K562 (cell line): ENCODE measurements around the gene PCF11. TPM values are rescaled to one million over a fixed set of nuclear protein-coding genes. Genes with fewer than 3 reads are reported as not detected.

Experiments used
- BRD4 ChIP-seq: fragments of 200-600 bp; sonication (generic); IDR thresholded peaks from 2 replicates; pipeline ENCODE4 v1.6.1; 2017; ENCODE audit warnings: inconsistent platforms
- FOXA1 ChIP-seq: fragments of 450-650 bp; IDR thresholded peaks from 2 replicates; pipeline ENCODE4 v1.6.1; 2016; ENCODE audit warnings: mild to moderate bottlenecking, borderline replicate concordance
- HIVEP1 ChIP-seq: fragments of 250-450 bp; sonication (Bioruptor Pico); IDR thresholded peaks from 2 replicates; pipeline ENCODE4 v1.4.0; 2020; ENCODE audit warnings: mild to moderate bottlenecking
- MTA1 ChIP-seq: fragments of 450-650 bp; IDR thresholded peaks from 2 replicates; pipeline ENCODE4 v1.6.1; 2017; ENCODE audit warnings: borderline replicate concordance
- RFX1 ChIP-seq: fragments of 450-650 bp; IDR thresholded peaks from 2 replicates; pipeline ENCODE4 v1.6.1; 2016; ENCODE audit warnings: mild to moderate bottlenecking, moderate library complexity
- RUNX1 ChIP-seq: sonication (generic); IDR thresholded peaks from 2 replicates; pipeline ENCODE4 v1.6.1; 2016; ENCODE audit warnings: antibody characterized with exemption, low read depth
- SP2 ChIP-seq: IDR thresholded peaks from 2 replicates; pipeline ENCODE4 v1.6.1; 2011; ENCODE audit warnings: mild to moderate bottlenecking, low read depth, low read length, moderate library complexity; ENCODE audit not compliant: poor library complexity, severe bottlenecking; ENCODE audit errors: extremely low read depth
- ZNF551 ChIP-seq: fragments of 250-450 bp; sonication (Bioruptor Pico); IDR thresholded peaks from 2 replicates; pipeline ENCODE4 v1.5.0; 2021; ENCODE audit warnings: mild to moderate bottlenecking, moderate library complexity
- polyA plus RNA-seq, 8 experiments: library from polyadenylated mRNA; depleted of rRNA in 4 of 8; stranded (reverse) in 5 of 8; unstranded in 3 of 8; fragments of >200 nt; fragmentation: Nextera tagmentation in 2 of 8; fragmentation: Illumina TruSeq in 1 of 8; extraction: Ambion mirVana in 2 of 8; extraction: Trizol in 1 of 8; gene quantifications; 2 replicates each; pipeline versions ENCODE4 v1.2.1 to v1.2.3, GENCODE V29; 2011 to 2014; ENCODE audit warnings: inconsistent platforms in 1 of 8, missing spikeins in 1 of 8
- total RNA-seq, 7 experiments: library from RNA; depleted of rRNA in 6 of 7; stranded (reverse); fragments of >200 nt in 6 of 7; fragmentation: Illumina TruSeq in 2 of 7; extraction: Trizol in 2 of 7; gene quantifications; 2 replicates each; pipeline versions ENCODE4 v1.2.1 to v1.2.3, GENCODE V29; 2011 to 2021; ENCODE audit warnings: low replicate concordance in 1 of 7
- TF ChIP-seq, protein P1 (sequence below): fragments of 450-650 bp; IDR thresholded peaks from 2 replicates; pipeline ENCODE4 v1.6.1; 2016; ENCODE audit warnings: mild to moderate bottlenecking, moderate library complexity
- TF ChIP-seq, protein P2 (sequence below): fragments of 250-450 bp; sonication (Bioruptor Pico); IDR thresholded peaks from 2 replicates; pipeline ENCODE4 v1.8.0; 2022; ENCODE audit warnings: inconsistent platforms, mild to moderate bottlenecking, moderate library complexity, borderline replicate concordance
- TF ChIP-seq, protein P3 (sequence below): fragments of 250-450 bp; sonication (Bioruptor Pico); IDR thresholded peaks from 2 replicates; pipeline ENCODE4 v1.5.0; 2020; ENCODE audit warnings: mild to moderate bottlenecking
- TF ChIP-seq, protein P4 (sequence below): fragments of 250-450 bp; sonication (Bioruptor Pico); IDR thresholded peaks from 2 replicates; pipeline ENCODE4 v1.4.0; 2020

The PCF11 gene
- total and polyA plus RNA-seq, 9 of the 15 experiments (the other 6 are each of a cell fraction or from before 2014, with no cell fraction given): 9.3 to 91.6 (median 54.4) TPM

DNA sequence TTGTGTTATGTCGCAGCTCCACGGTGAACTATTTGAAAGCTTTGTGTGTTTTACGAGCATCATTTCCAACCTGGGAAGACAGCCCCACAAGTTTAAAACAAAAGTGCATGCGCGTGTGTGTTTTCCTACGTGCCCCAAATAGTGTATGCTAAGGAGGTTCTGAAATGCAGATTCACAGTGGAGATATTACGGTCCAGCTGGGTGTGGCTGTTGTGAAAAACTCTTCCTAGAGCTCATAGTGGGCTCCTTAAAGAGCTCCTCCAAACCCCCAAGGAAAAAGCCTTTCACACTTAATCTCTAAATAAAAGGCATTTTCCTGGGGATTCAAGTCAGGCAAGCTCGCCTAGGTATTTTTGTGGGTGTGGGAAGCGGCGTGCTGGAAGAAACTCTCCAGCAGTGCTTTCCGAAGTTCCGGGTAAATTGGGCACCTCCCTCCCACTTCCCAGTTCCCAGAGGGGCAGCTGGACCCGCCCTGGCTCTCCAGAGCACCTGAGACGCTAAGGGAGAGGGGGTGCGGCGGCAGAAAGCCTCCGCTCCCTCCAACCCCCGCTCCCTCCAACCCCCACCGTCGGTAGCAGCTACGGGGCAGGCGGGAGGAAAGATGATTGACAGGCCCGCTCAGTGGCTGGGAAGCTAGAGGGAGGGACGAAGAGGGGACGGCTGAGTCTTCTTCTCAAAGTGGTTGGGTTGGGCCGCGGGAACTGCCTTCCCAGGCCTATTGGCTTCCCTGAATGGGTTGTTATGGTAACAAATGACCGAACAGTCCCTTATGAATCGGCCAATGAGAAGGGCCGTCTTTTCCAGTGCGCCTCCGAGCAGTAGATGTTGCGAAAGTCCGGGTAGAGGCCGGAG lies 561 bp upstream of the PCF11 start (continued):
- TF ChIP-seq, protein P1, sequence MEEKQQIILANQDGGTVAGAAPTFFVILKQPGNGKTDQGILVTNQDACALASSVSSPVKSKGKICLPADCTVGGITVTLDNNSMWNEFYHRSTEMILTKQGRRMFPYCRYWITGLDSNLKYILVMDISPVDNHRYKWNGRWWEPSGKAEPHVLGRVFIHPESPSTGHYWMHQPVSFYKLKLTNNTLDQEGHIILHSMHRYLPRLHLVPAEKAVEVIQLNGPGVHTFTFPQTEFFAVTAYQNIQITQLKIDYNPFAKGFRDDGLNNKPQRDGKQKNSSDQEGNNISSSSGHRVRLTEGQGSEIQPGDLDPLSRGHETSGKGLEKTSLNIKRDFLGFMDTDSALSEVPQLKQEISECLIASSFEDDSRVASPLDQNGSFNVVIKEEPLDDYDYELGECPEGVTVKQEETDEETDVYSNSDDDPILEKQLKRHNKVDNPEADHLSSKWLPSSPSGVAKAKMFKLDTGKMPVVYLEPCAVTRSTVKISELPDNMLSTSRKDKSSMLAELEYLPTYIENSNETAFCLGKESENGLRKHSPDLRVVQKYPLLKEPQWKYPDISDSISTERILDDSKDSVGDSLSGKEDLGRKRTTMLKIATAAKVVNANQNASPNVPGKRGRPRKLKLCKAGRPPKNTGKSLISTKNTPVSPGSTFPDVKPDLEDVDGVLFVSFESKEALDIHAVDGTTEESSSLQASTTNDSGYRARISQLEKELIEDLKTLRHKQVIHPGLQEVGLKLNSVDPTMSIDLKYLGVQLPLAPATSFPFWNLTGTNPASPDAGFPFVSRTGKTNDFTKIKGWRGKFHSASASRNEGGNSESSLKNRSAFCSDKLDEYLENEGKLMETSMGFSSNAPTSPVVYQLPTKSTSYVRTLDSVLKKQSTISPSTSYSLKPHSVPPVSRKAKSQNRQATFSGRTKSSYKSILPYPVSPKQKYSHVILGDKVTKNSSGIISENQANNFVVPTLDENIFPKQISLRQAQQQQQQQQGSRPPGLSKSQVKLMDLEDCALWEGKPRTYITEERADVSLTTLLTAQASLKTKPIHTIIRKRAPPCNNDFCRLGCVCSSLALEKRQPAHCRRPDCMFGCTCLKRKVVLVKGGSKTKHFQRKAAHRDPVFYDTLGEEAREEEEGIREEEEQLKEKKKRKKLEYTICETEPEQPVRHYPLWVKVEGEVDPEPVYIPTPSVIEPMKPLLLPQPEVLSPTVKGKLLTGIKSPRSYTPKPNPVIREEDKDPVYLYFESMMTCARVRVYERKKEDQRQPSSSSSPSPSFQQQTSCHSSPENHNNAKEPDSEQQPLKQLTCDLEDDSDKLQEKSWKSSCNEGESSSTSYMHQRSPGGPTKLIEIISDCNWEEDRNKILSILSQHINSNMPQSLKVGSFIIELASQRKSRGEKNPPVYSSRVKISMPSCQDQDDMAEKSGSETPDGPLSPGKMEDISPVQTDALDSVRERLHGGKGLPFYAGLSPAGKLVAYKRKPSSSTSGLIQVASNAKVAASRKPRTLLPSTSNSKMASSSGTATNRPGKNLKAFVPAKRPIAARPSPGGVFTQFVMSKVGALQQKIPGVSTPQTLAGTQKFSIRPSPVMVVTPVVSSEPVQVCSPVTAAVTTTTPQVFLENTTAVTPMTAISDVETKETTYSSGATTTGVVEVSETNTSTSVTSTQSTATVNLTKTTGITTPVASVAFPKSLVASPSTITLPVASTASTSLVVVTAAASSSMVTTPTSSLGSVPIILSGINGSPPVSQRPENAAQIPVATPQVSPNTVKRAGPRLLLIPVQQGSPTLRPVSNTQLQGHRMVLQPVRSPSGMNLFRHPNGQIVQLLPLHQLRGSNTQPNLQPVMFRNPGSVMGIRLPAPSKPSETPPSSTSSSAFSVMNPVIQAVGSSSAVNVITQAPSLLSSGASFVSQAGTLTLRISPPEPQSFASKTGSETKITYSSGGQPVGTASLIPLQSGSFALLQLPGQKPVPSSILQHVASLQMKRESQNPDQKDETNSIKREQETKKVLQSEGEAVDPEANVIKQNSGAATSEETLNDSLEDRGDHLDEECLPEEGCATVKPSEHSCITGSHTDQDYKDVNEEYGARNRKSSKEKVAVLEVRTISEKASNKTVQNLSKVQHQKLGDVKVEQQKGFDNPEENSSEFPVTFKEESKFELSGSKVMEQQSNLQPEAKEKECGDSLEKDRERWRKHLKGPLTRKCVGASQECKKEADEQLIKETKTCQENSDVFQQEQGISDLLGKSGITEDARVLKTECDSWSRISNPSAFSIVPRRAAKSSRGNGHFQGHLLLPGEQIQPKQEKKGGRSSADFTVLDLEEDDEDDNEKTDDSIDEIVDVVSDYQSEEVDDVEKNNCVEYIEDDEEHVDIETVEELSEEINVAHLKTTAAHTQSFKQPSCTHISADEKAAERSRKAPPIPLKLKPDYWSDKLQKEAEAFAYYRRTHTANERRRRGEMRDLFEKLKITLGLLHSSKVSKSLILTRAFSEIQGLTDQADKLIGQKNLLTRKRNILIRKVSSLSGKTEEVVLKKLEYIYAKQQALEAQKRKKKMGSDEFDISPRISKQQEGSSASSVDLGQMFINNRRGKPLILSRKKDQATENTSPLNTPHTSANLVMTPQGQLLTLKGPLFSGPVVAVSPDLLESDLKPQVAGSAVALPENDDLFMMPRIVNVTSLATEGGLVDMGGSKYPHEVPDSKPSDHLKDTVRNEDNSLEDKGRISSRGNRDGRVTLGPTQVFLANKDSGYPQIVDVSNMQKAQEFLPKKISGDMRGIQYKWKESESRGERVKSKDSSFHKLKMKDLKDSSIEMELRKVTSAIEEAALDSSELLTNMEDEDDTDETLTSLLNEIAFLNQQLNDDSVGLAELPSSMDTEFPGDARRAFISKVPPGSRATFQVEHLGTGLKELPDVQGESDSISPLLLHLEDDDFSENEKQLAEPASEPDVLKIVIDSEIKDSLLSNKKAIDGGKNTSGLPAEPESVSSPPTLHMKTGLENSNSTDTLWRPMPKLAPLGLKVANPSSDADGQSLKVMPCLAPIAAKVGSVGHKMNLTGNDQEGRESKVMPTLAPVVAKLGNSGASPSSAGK: peak; percentile 63
- TF ChIP-seq HIVEP1 (CRISPR knock-in tag) (no peak), RUNX1 (no peak), BRD4 (no peak), FOXA1 (no peak), MTA1 (no peak; the same call in 1 of the 2 replicates), ZNF551 (no peak), SP2 (peak; percentile 37), RFX1 (peak; percentile 99)
- TF ChIP-seq, protein P2, sequence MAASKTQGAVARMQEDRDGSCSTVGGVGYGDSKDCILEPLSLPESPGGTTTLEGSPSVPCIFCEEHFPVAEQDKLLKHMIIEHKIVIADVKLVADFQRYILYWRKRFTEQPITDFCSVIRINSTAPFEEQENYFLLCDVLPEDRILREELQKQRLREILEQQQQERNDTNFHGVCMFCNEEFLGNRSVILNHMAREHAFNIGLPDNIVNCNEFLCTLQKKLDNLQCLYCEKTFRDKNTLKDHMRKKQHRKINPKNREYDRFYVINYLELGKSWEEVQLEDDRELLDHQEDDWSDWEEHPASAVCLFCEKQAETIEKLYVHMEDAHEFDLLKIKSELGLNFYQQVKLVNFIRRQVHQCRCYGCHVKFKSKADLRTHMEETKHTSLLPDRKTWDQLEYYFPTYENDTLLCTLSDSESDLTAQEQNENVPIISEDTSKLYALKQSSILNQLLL: no peak
- TF ChIP-seq, protein P3, sequence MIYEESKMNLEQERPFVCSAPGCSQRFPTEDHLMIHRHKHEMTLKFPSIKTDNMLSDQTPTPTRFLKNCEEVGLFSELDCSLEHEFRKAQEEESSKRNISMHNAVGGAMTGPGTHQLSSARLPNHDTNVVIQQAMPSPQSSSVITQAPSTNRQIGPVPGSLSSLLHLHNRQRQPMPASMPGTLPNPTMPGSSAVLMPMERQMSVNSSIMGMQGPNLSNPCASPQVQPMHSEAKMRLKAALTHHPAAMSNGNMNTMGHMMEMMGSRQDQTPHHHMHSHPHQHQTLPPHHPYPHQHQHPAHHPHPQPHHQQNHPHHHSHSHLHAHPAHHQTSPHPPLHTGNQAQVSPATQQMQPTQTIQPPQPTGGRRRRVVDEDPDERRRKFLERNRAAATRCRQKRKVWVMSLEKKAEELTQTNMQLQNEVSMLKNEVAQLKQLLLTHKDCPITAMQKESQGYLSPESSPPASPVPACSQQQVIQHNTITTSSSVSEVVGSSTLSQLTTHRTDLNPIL (CRISPR knock-in tag): no peak
- TF ChIP-seq, protein P4, sequence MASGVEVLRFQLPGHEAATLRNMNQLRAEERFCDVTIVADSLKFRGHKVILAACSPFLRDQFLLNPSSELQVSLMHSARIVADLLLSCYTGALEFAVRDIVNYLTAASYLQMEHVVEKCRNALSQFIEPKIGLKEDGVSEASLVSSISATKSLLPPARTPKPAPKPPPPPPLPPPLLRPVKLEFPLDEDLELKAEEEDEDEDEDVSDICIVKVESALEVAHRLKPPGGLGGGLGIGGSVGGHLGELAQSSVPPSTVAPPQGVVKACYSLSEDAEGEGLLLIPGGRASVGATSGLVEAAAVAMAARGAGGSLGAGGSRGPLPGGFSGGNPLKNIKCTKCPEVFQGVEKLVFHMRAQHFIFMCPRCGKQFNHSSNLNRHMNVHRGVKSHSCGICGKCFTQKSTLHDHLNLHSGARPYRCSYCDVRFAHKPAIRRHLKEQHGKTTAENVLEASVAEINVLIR (CRISPR knock-in tag): no peak
